ENCODE data around the gene CHMP4A.

GRCh38 chr14:24189460-24189859 is 23.8 kb downstream of the CHMP4A start:
- TF ChIP-seq CTCF (IDR thresholded peaks at IDR 0.05) (no peak), NR2C2 (CRISPR knock-in tag; IDR thresholded peaks at IDR 0.05) (no peak)
